H9 (cell line): ENCODE measurements around the gene EEIG2. TPM values are rescaled to one million over a fixed set of nuclear protein-coding genes. Genes with fewer than 3 reads are reported as not detected.

ENCODE experiments used
- DNase-seq: peaks from one replicate; pipeline ENCODE4 v3.0.0-alpha.2; 2017
- H2AFZ ChIP-seq: one replicate; pipeline ENCODE4 v1.6.1; 2013; ENCODE audit warnings: mild to moderate bottlenecking, low read length, control low read depth, moderate library complexity
- H2AK5ac ChIP-seq: 2 replicates; pipeline ENCODE4 v1.6.1; 2013; ENCODE audit warnings: low read length, control low read depth, mixed read lengths; ENCODE audit not compliant: insufficient read length
- H2BK120ac ChIP-seq: one replicate; pipeline ENCODE4 v1.6.1; 2013; ENCODE audit warnings: low read depth, mild to moderate bottlenecking, low read length, control low read depth, inconsistent platforms; ENCODE audit not compliant: poor library complexity, severe bottlenecking
- H2BK12ac ChIP-seq: 2 replicates; pipeline ENCODE4 v1.6.1; 2013; ENCODE audit warnings: low read length, control low read depth, mixed read lengths, low read depth; ENCODE audit not compliant: insufficient read length
- H2BK15ac ChIP-seq: 2 replicates; pipeline ENCODE4 v1.6.1; 2013; ENCODE audit warnings: low read depth, low read length, control low read depth
- H2BK20ac ChIP-seq: one replicate; pipeline ENCODE4 v1.6.1; 2013; ENCODE audit warnings: low read depth, mild to moderate bottlenecking, low read length, control low read depth, inconsistent platforms; ENCODE audit not compliant: poor library complexity, severe bottlenecking
- H2BK5ac ChIP-seq: 2 replicates; pipeline ENCODE4 v1.6.1; 2013; ENCODE audit warnings: low read length, control low read depth, mixed read lengths; ENCODE audit not compliant: insufficient read length
- H3K14ac ChIP-seq: 2 replicates; pipeline ENCODE4 v1.6.1; 2013; ENCODE audit warnings: low read length, control low read depth; ENCODE audit not compliant: insufficient read depth
- H3K18ac ChIP-seq: 2 replicates; pipeline ENCODE4 v1.6.1; 2013; ENCODE audit warnings: low read depth, mild to moderate bottlenecking, mixed read lengths, low read length, control low read depth; ENCODE audit not compliant: insufficient read length
- H3K23ac ChIP-seq: 2 replicates; pipeline ENCODE4 v1.6.1; 2013; ENCODE audit warnings: low read length, control low read depth, mixed read lengths, low read depth; ENCODE audit not compliant: insufficient read length
- H3K23me2 ChIP-seq: 2 replicates; pipeline ENCODE4 v1.6.1; 2013; ENCODE audit warnings: low read depth, mild to moderate bottlenecking, mixed read lengths, low read length, control low read depth; ENCODE audit not compliant: insufficient read length, poor library complexity, severe bottlenecking
- H3K27ac ChIP-seq: 2 replicates; pipeline ENCODE4 v1.5.1; 2013; ENCODE audit warnings: low read length, control low read depth, mixed read lengths, low read depth; ENCODE audit not compliant: insufficient read length
- H3K27me3 ChIP-seq: 2 replicates; pipeline ENCODE4 v1.6.1; 2013; ENCODE audit warnings: low read length, control low read depth, inconsistent platforms; ENCODE audit not compliant: insufficient read depth
- H3K4ac ChIP-seq: 2 replicates; pipeline ENCODE4 v1.6.1; 2013; ENCODE audit warnings: low read depth, mild to moderate bottlenecking, control low read depth, inconsistent platforms, low read length, moderate library complexity
- H3K4me1 ChIP-seq: 2 replicates; pipeline ENCODE4 v1.6.1; 2013; ENCODE audit warnings: low read length, control low read depth, inconsistent platforms; ENCODE audit not compliant: insufficient read depth
- H3K4me2 ChIP-seq: 2 replicates; pipeline ENCODE4 v1.6.1; 2013; ENCODE audit warnings: low read length, control low read depth, mixed read lengths; ENCODE audit not compliant: insufficient read length, insufficient read depth
- H3K56ac ChIP-seq: 2 replicates; pipeline ENCODE4 v1.6.1; 2013; ENCODE audit warnings: low read depth, mild to moderate bottlenecking, mixed read lengths, low read length, control low read depth; ENCODE audit not compliant: insufficient read length
- H3K79me1 ChIP-seq: 2 replicates; pipeline ENCODE4 v1.6.1; 2013; ENCODE audit warnings: low read depth, mild to moderate bottlenecking, moderate library complexity, low read length, control low read depth, inconsistent platforms; ENCODE audit not compliant: insufficient read depth, poor library complexity, severe bottlenecking
- H3K79me2 ChIP-seq: 2 replicates; pipeline ENCODE4 v1.6.1; 2013; ENCODE audit warnings: low read length, control low read depth, inconsistent platforms; ENCODE audit not compliant: insufficient read depth
- H3K9ac ChIP-seq: 2 replicates; pipeline ENCODE4 v1.6.1; 2013; ENCODE audit warnings: low read length, control low read depth, mixed read lengths; ENCODE audit not compliant: insufficient read length; ENCODE audit errors: extremely low read depth
- H3K9me3 ChIP-seq: one replicate; pipeline ENCODE4 v1.6.1; 2013; ENCODE audit warnings: low read depth, low read length, inconsistent platforms; ENCODE audit not compliant: control insufficient read depth
- H3T11ph ChIP-seq: one replicate; pipeline ENCODE4 v1.6.1; 2013; ENCODE audit warnings: mild to moderate bottlenecking, low read length, control low read depth, inconsistent platforms
- H4K20me1 ChIP-seq: one replicate; pipeline ENCODE4 v1.6.1; 2013; ENCODE audit not compliant: control insufficient read depth, insufficient read length, insufficient read depth
- H4K5ac ChIP-seq: 2 replicates; pipeline ENCODE4 v1.6.1; 2013; ENCODE audit warnings: low read depth, mild to moderate bottlenecking, mixed read lengths, low read length, control low read depth; ENCODE audit not compliant: insufficient read length
- H4K8ac ChIP-seq: replicated peaks from 2 replicates; pipeline ENCODE4 v1.6.1; 2013; ENCODE audit warnings: low read length, control low read depth, mixed read lengths, low read depth; ENCODE audit not compliant: insufficient read length
- H4K91ac ChIP-seq: 2 replicates; pipeline ENCODE4 v1.6.1; 2013; ENCODE audit warnings: low read depth, mild to moderate bottlenecking, moderate library complexity, mixed read lengths, low read length, control low read depth; ENCODE audit not compliant: insufficient read length
- H3K27ac Mint-ChIP-seq, 3 experiments: 2 replicates in 2 of 3; 3 replicates in 1 of 3; pipeline ENCODE4 v1.8.0; 2020 to 2021; ENCODE audit warnings: mixed read lengths in 3 of 3, mild to moderate bottlenecking in 1 of 3, moderate library complexity in 1 of 3
- H3K27me3 Mint-ChIP-seq: 2 replicates; pipeline ENCODE4 v1.8.0; 2021; ENCODE audit warnings: low read depth, mild to moderate bottlenecking, moderate library complexity, mixed read lengths
- H3K36me3 Mint-ChIP-seq, 3 experiments: 2 replicates in 2 of 3; 3 replicates in 1 of 3; pipeline ENCODE4 v1.8.0; 2020 to 2021; ENCODE audit warnings: low read depth in 3 of 3, mixed read lengths in 3 of 3; ENCODE audit not compliant: insufficient read depth in 1 of 3
- H3K4me1 Mint-ChIP-seq, 2 experiments: 2 replicates each; pipeline ENCODE4 v1.8.0; 2020; ENCODE audit warnings: mixed read lengths in 2 of 2
- H3K4me3 Mint-ChIP-seq, 2 experiments: 2 replicates in 1 of 2; 3 replicates in 1 of 2; pipeline ENCODE4 v1.8.0; 2020 to 2021; ENCODE audit warnings: mild to moderate bottlenecking in 2 of 2, mixed read lengths in 2 of 2, moderate library complexity in 1 of 2
- H3K9me3 Mint-ChIP-seq, 2 experiments: 2 replicates in 1 of 2; 3 replicates in 1 of 2; pipeline ENCODE4 v1.8.0; 2020; ENCODE audit warnings: mild to moderate bottlenecking in 2 of 2, mixed read lengths in 2 of 2, moderate library complexity in 1 of 2
- total RNA-seq: library from RNA; stranded (reverse); gene quantifications from 2 replicates; pipeline ENCODE4 v1.2.1, GENCODE V29; 2021
- TF ChIP-seq, protein P1 (sequence below): fragments of 200-600 bp; sonication (generic); conservative IDR thresholded peaks from 3 replicates; pipeline ENCODE4 v1.8.0; 2021; ENCODE audit warnings: antibody characterized with exemption, mild to moderate bottlenecking

The EEIG2 gene
- total RNA-seq, 1 experiment from 2014 or later: 17.0 TPM

DNA sequence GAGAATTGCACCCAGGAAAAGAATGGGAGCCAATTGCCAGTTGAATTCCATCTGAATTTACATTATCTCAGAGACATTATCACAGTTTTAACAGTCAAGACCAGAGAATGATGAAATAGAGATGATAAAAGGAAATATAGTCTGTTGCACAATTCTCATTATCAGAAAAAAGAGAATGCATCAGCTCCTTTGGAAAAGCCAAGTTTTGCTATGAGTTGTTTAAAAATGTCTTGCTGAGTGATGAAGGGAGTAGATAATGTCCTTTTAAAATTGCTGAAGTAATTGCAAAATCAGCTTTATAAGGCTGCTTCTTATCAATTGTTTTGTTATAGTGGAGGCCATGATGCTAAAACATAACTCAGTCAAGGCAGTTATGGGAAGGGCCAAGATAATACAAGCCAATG, 37.9 kb upstream of the EEIG2 start:
- peaks cover 7 to 25% of the 10 kb centered on the region in 2 experiments for H3K4me1 Mint-ChIP-seq
- Histone ChIP-seq H3K79me2 (no peaks in the 10 kb centered on the region), H4K8ac (no peak overlapping the region), H3K23me2 (no peaks in the 10 kb centered on the region), H2BK120ac (no peak overlapping the region), H3K9ac (no peak overlapping the region), H3K79me1 (no peaks in the 10 kb centered on the region), H3K27ac (no peak overlapping the region), H3K18ac (no peak overlapping the region), H3K56ac (no peak overlapping the region), H4K20me1 (no peaks in the 10 kb centered on the region), H2BK20ac (no peak overlapping the region), H4K91ac (no peak overlapping the region), H2AFZ (no peak overlapping the region), H3K4me1 (no peaks in the 10 kb centered on the region), H3K27me3 (no peaks in the 10 kb centered on the region), H3K4me2 (no peak overlapping the region), H3T11ph (no peak overlapping the region), H3K4ac (no peak overlapping the region), H3K9me3 (no peaks in the 10 kb centered on the region), H2BK12ac (no peak overlapping the region), H3K14ac (no peak overlapping the region), H2BK5ac (no peak overlapping the region), H3K23ac (no peak overlapping the region), H2BK15ac (no peak overlapping the region), H2AK5ac (no peak overlapping the region), H4K5ac (no peak overlapping the region)
- DNase-seq: no peak
- no peak overlapping the region for H3K4me3 Mint-ChIP-seq
- H3K36me3 Mint-ChIP-seq: peaks cover 0 to 3% (median 0%) of the 10 kb centered on the region in 3 experiments; a peak in 1 of 7 replicates
- H3K27me3 Mint-ChIP-seq: no peaks in the 10 kb centered on the region
- peaks cover 7 to 13% of the 10 kb centered on the region in 2 experiments; a peak in 4 of 5 replicates for H3K9me3 Mint-ChIP-seq
- H3K27ac Mint-ChIP-seq: no peak overlapping the region
- TF ChIP-seq, protein P1, sequence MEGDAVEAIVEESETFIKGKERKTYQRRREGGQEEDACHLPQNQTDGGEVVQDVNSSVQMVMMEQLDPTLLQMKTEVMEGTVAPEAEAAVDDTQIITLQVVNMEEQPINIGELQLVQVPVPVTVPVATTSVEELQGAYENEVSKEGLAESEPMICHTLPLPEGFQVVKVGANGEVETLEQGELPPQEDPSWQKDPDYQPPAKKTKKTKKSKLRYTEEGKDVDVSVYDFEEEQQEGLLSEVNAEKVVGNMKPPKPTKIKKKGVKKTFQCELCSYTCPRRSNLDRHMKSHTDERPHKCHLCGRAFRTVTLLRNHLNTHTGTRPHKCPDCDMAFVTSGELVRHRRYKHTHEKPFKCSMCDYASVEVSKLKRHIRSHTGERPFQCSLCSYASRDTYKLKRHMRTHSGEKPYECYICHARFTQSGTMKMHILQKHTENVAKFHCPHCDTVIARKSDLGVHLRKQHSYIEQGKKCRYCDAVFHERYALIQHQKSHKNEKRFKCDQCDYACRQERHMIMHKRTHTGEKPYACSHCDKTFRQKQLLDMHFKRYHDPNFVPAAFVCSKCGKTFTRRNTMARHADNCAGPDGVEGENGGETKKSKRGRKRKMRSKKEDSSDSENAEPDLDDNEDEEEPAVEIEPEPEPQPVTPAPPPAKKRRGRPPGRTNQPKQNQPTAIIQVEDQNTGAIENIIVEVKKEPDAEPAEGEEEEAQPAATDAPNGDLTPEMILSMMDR: no peak
